ENCODE data around the gene PRSS53.

GRCh38 chr16:31076319-31076718 lies 12.4 kb downstream of the PRSS53 start:
- TF ChIP-seq CTCF (conservative IDR thresholded peaks at IDR 0.05 in 1 of 2, IDR thresholded peaks at IDR 0.05 in 1 of 2; ENCODE audit: extremely low read depth in 1 of 2, insufficient read depth in 1 of 2, low read depth in 1 of 2, low read length in 2 of 2), result no peak
- no peak for TF ChIP-seq EZH2 (IDR thresholded peaks at IDR 0.05; ENCODE audit: borderline replicate concordance, low read length)
